Memory B cell (primary cell): Measurements from ENCODE around the gene HERC4.

Source experiments
- ATAC-seq: fragments of 150-1000 bp; cut with Tn5 transposase; 2 replicates; pipeline ENCODE4 v1.10.0; 2021; ENCODE audit warnings: low read depth, mild to moderate bottlenecking, moderate library complexity
- DNase-seq, 2 donors: peaks; one replicate each; pipeline ENCODE4 v3.0.0; 2022; ENCODE audit warnings: low spot score in 2 of 2
- H3K27ac Mint-ChIP-seq: one replicate; pipeline ENCODE4 v1.8.0; 2022; ENCODE audit warnings: mild to moderate bottlenecking, moderate library complexity, mixed read lengths
- H3K27me3 Mint-ChIP-seq: one replicate; pipeline ENCODE4 v1.8.0; 2022; ENCODE audit warnings: mixed read lengths
- H3K36me3 Mint-ChIP-seq: one replicate; pipeline ENCODE4 v1.8.0; 2022; ENCODE audit warnings: mild to moderate bottlenecking, mixed read lengths
- H3K4me1 Mint-ChIP-seq: one replicate; pipeline ENCODE4 v1.8.0; 2022; ENCODE audit warnings: mixed read lengths
- H3K4me3 Mint-ChIP-seq: one replicate; pipeline ENCODE4 v1.8.0; 2022; ENCODE audit warnings: mild to moderate bottlenecking, moderate library complexity, mixed read lengths
- H3K9me3 Mint-ChIP-seq: one replicate; pipeline ENCODE4 v1.8.0; 2022; ENCODE audit warnings: mixed read lengths

HERC4 gene

DNA sequence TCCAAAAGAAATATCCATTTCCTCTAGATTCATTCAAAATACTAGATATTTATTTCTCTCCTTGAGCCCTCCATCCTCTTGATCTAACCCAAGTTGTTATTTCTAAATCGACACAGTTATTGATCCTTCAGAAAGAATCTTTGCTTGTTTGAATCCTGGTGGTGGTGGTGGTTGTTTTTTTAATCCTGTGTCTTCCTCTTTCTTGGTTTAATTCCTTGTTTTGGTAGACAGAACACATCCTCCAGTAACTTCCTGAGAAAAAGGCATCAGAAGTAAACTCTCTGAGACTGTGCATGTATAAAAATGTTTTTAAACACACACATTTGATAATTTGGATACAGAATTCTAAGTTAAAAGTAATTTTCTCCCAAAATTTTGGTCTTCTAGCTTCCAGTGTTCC, 140.7 kb downstream of the HERC4 start:
- no peak for ATAC-seq
- DNase-seq, result no peak
- H3K4me3 Mint-ChIP-seq, result no peak overlapping the region
- H3K27me3 Mint-ChIP-seq, result no peaks in the 10 kb centered on the region
- H3K36me3 Mint-ChIP-seq, result peaks cover 22% of the 10 kb centered on the region
- no peaks in the 10 kb centered on the region for H3K9me3 Mint-ChIP-seq
- H3K4me1 Mint-ChIP-seq, result no peaks in the 10 kb centered on the region
- H3K27ac Mint-ChIP-seq, result no peak overlapping the region

DNA sequence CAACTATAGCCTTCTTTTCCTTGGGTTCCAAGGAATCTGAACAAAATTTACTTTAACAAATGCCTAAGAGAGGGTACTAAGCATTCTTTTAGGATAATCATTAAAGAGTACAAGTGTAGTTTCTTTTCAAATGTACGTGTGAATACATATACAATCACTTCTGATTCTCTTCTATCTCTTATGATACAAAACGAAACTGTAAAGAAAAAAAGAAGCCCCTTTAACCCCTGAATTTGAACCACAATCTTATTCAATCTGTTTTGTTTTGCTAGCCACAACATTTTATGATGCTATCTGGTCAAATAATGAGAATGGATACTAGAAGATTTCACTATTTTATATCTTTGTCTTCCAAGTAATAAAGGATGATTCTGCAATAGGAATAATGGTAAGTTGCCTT, 141.9 kb downstream of the HERC4 start:
- Mint-ChIP-seq H3K4me3 (no peak overlapping the region), H3K36me3 (peaks cover 24% of the 10 kb centered on the region), H3K27me3 (no peaks in the 10 kb centered on the region), H3K4me1 (no peaks in the 10 kb centered on the region), H3K9me3 (no peaks in the 10 kb centered on the region), H3K27ac (no peak overlapping the region)
- DNase-seq (no peak), ATAC-seq (no peak)

DNA sequence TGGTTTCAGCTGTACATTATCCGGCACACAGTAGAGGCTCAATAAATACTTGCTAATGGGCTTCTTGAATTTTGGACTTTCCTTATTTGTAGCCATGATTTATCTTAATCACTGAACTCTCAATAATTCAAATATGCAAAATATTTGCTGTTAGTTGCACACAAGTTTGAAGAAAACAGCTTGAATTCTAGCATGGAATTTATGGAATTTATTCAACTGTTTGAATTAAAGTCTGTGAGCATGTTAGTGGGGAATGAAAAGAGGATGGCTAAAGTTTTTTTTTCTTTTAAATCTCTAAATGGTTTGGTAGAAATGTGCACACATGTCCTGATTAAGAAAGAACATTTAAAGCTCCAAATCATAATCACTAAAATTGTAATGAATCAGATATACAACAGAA, 148.1 kb downstream of the HERC4 start:
- no peaks in the 10 kb centered on the region for H3K4me1 Mint-ChIP-seq
- no peak overlapping the region for H3K4me3 Mint-ChIP-seq
- no peak overlapping the region for H3K27ac Mint-ChIP-seq
- DNase-seq (no peak), ATAC-seq (no peak)
- H3K9me3 Mint-ChIP-seq, result no peaks in the 10 kb centered on the region
- H3K36me3 Mint-ChIP-seq, result peaks cover 22% of the 10 kb centered on the region
- H3K27me3 Mint-ChIP-seq, result no peaks in the 10 kb centered on the region

DNA sequence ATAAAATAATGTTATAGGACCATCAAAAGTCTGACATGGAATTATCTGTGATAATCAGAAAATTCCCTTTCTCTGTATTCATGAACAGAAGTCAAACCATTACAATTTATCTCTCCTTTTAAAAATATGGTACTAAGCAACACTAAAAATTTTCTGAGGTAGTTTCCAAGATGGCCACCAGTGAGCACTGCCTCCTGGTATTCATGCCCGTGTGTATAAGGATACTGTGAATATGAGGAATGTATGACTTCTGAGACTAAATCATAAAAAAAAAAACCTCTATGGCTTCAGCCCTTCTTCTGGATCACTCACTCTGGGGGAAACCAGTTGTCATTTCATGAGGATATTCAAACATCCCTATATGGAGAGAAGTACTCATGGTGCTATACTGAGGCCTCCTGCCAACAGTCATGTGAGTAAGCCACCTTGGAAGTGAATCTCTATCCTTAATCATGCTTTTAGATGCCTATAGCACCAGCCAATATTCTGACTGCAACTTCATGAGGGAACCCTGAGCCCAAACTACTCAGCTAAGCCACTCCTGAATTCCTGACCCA, 149.6 kb downstream of the HERC4 start:
- no peak for DNase-seq
- Mint-ChIP-seq H3K9me3 (no peaks in the 10 kb centered on the region), H3K27ac (peak overlapping the region; percentile 53), H3K27me3 (no peaks in the 10 kb centered on the region), H3K4me1 (no peaks in the 10 kb centered on the region), H3K36me3 (peaks cover 23% of the 10 kb centered on the region), H3K4me3 (no peak overlapping the region)
- no peak for ATAC-seq

DNA sequence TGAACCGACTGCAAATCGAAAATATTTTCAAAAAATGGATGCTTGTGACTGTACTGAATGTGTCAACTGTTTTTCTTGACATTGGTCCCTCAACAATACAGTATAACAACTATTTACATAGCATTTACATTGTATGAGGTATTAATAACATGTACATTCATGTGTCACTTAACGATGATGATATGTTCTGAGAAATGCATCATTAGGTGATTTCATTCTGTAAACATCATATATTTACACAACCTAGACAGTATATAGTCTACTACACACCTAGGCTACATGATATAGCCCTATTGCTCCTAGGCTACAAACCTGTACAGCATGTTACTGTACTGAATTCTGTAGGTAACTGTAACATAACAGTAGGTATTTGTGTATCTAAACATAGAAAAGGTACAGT, 150.9 kb downstream of the HERC4 start:
- H3K4me3 Mint-ChIP-seq, result no peak overlapping the region
- no peaks in the 10 kb centered on the region for H3K9me3 Mint-ChIP-seq
- ATAC-seq (no peak), DNase-seq (no peak)
- no peaks in the 10 kb centered on the region for H3K4me1 Mint-ChIP-seq
- peaks cover 19% of the 10 kb centered on the region for H3K36me3 Mint-ChIP-seq
- no peak overlapping the region for H3K27ac Mint-ChIP-seq
- H3K27me3 Mint-ChIP-seq, result no peaks in the 10 kb centered on the region

DNA sequence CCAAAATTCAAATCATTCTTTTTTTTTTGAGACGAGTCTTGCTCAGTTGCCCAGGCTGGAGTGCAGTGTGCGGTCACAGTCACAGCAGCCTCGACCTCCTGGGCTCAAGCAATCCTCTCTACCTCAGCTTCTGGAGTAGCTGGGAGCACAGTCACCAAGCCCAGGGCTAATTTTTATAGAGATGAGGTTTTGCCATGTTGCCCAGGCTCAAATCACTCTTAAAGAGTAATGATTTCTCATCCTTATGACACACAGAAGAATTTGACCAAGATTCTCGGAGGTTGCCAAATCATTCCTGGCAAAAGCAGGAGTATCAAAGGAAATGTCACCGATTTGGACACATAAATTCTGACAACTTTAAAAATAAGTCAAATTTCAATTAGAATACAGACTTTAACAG, 151.5 kb downstream of the HERC4 start:
- DNase-seq, result no peak
- Mint-ChIP-seq H3K9me3 (no peaks in the 10 kb centered on the region), H3K36me3 (peaks cover 17% of the 10 kb centered on the region), H3K4me3 (no peak overlapping the region), H3K27ac (no peak overlapping the region), H3K27me3 (no peaks in the 10 kb centered on the region), H3K4me1 (peaks cover under 1% of the 10 kb centered on the region)
- ATAC-seq, result no peak

DNA sequence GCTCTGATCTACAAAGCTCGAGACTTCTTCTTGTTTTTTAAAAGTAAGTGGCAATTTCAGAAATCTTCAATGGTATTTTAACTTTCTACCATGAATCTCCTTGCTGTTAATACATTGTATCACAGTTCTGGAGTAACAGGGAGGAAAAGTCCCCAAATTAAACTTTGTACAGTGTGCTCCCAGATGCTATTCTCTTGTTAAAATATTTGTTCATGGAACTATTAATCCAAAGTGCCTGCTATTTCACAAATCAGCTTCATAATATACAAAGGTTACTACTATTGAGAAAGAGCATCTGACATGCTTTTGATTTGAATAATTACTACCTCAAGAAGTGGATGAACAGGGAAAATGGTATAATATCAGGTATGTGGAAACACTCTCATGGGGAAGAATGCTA, 154.0 kb downstream of the HERC4 start:
- no peak overlapping the region for H3K27ac Mint-ChIP-seq
- no peaks in the 10 kb centered on the region for H3K27me3 Mint-ChIP-seq
- peaks cover 13% of the 10 kb centered on the region for H3K36me3 Mint-ChIP-seq
- H3K4me1 Mint-ChIP-seq, result peaks cover 6% of the 10 kb centered on the region
- ATAC-seq, result no peak
- H3K9me3 Mint-ChIP-seq, result no peaks in the 10 kb centered on the region
- DNase-seq, result no peak
- H3K4me3 Mint-ChIP-seq, result no peak overlapping the region

DNA sequence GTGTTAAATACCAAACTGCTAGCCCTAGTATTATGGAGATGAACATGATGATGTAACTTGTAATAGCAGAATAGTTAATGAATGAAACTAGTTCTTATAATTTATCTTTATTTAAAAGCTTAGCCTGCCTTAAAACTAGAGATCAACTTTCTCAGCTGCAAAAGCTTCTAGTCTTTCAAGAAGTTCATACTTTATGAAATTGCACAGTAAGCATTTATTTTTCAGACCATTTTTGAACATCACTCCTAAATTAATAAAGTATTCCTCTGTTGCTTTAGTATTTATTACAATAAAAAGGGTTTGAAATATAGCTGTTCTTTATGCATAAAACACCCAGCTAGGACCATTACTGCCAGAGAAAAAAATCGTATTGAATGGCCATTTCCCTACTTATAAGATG, 157.4 kb downstream of the HERC4 start:
- Mint-ChIP-seq H3K4me3 (no peak overlapping the region), H3K27ac (peak overlapping the region; percentile 73), H3K27me3 (no peaks in the 10 kb centered on the region), H3K36me3 (peaks cover 16% of the 10 kb centered on the region), H3K9me3 (no peaks in the 10 kb centered on the region), H3K4me1 (peaks cover 10% of the 10 kb centered on the region)
- no peak for DNase-seq
- ATAC-seq, result no peak

DNA sequence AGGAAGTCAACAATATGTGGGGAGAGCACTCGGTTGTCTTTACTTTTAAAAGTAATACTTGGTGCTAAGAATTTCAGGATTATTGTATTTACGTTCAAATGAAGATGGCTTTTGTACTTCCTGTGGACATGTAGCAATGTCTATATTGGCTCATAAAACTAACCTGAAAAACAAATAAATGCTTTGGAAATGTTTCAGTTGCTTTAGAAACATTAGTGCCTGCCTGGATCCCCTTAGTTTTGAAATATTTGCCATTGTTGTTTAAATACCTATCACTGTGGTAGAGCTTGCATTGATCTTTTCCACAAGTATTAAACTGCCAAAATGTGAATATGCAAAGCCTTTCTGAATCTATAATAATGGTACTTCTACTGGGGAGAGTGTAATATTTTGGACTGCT, 157.9 kb downstream of the HERC4 start:
- peak overlapping the region; percentile 73 for H3K27ac Mint-ChIP-seq
- no peak for DNase-seq

DNA sequence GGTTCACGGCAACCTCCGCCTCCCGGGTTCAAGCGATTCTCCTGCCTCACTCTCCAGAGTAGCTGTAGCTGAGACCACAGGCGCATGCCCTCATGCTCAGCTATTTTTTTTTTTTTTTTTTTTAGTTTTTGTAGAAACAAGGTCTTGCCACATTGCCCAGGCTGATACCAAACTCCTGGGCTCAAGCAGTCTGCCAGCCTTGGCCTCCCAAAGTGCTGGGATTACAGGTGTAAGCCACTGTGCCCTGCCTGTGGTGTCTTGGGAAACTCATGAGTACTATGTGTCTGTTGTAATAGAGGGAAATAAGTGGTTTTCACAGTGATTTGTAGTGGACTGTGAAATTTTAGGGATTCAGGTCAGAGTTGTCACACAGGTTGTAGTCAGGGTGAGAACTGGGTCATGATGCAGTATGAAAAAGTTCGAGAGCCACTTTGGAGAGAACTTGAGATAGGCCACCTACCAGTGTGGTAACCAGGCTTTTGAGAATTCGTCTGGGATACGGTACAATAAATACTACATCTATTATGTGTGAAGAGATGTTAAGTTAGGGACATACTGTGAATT, 160.2 kb downstream of the HERC4 start:
- H3K27ac Mint-ChIP-seq, result peak overlapping the region; percentile 28
- no peaks in the 10 kb centered on the region for H3K9me3 Mint-ChIP-seq
- peaks cover 27% of the 10 kb centered on the region for H3K36me3 Mint-ChIP-seq
- DNase-seq (no peak), ATAC-seq (no peak)
- H3K4me3 Mint-ChIP-seq, result no peak overlapping the region
- no peaks in the 10 kb centered on the region for H3K27me3 Mint-ChIP-seq
- H3K4me1 Mint-ChIP-seq, result peaks cover 19% of the 10 kb centered on the region

More for the DNA sequence above, 157.9 kb downstream of the HERC4 start:
- ATAC-seq, result no peak
- no peaks in the 10 kb centered on the region for H3K27me3 Mint-ChIP-seq
- H3K36me3 Mint-ChIP-seq, result peaks cover 21% of the 10 kb centered on the region
- H3K4me3 Mint-ChIP-seq, result no peak overlapping the region
- H3K9me3 Mint-ChIP-seq, result no peaks in the 10 kb centered on the region
- peaks cover 13% of the 10 kb centered on the region for H3K4me1 Mint-ChIP-seq

DNA sequence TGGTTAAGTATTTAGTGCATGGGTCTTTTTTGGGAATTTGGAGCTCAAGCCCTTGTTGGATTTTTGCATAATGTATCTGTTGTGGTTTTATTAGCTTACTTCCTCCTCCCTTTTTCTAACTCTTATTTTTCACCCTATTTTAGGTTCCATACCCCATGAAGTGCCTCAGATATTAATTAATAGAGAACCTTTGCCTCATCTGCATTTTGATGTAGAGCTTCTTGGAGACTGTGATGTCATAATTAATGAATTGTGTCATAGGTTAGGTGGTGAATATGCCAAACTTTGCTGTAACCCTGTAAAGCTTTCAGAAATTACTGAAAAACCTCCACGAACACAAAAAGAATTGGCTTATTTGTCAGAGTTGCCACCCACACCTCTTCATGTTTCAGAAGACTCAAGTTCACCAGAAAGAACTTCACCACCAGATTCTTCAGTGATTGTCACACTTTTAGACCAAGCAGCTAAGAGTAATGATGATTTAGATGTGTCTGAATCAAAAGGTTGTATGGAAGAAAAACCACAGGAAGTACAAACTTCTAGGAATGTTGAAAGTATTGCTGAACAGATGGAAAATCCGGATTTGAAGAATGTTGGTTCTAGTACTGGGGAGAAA, 162.6 kb downstream of the HERC4 start:
- Mint-ChIP-seq H3K27ac (peak overlapping the region; percentile 54), H3K9me3 (no peaks in the 10 kb centered on the region), H3K4me3 (no peak overlapping the region), H3K36me3 (peaks cover 35% of the 10 kb centered on the region), H3K27me3 (no peaks in the 10 kb centered on the region), H3K4me1 (peaks cover 16% of the 10 kb centered on the region)
- ATAC-seq (no peak), DNase-seq (no peak)

DNA sequence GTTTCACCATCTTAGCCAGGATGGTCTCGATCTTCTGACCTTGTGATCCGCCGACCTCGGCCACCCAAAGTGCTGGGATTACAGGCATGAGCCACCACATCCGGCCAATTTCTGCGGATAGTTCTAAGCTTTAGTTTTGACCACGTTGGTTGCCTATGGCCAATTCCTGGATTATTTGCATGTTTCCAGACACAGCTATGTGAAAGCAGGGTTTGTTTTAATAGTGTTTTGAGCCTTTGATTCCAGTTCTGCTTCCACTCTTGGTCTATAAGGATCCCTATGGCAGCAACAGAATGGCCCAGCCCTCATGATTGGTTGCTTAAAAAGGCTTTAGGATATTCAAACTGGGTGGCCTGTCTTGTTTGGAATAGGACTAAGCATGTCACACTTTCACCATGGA, 171.5 kb downstream of the HERC4 start:
- no peak overlapping the region for H3K27ac Mint-ChIP-seq
- ATAC-seq, result no peak

DNA sequence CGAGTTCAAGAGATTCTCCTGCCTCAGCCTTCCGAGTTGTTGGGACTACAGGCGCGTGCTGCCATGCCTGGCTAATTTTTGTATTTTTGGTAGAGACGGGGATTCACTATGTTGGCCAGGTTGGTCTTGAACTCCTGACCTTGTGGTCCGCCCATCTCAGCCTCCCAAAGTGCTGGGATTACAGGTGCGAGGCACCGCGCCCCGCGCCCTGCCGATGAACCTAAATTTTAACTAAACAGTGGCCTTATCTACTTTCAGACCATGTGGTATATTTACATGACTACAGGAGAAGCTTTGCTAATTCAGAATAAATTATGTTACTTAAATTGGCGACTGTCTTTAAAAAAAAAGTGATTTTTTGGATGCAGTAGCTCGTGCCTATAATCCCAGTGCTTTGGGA, 181.4 kb downstream of the HERC4 start:
- no peak for DNase-seq
- Mint-ChIP-seq H3K27me3 (no peaks in the 10 kb centered on the region), H3K4me3 (no peak overlapping the region), H3K9me3 (no peaks in the 10 kb centered on the region), H3K36me3 (peaks cover 18% of the 10 kb centered on the region), H3K4me1 (peaks cover 2% of the 10 kb centered on the region), H3K27ac (no peak overlapping the region)
- ATAC-seq, result no peak

More for the DNA sequence above, 171.5 kb downstream of the HERC4 start:
- no peak for DNase-seq
- Mint-ChIP-seq H3K4me1 (peaks cover 4% of the 10 kb centered on the region), H3K36me3 (peaks cover 25% of the 10 kb centered on the region), H3K9me3 (no peaks in the 10 kb centered on the region), H3K4me3 (no peak overlapping the region), H3K27me3 (no peaks in the 10 kb centered on the region)

DNA sequence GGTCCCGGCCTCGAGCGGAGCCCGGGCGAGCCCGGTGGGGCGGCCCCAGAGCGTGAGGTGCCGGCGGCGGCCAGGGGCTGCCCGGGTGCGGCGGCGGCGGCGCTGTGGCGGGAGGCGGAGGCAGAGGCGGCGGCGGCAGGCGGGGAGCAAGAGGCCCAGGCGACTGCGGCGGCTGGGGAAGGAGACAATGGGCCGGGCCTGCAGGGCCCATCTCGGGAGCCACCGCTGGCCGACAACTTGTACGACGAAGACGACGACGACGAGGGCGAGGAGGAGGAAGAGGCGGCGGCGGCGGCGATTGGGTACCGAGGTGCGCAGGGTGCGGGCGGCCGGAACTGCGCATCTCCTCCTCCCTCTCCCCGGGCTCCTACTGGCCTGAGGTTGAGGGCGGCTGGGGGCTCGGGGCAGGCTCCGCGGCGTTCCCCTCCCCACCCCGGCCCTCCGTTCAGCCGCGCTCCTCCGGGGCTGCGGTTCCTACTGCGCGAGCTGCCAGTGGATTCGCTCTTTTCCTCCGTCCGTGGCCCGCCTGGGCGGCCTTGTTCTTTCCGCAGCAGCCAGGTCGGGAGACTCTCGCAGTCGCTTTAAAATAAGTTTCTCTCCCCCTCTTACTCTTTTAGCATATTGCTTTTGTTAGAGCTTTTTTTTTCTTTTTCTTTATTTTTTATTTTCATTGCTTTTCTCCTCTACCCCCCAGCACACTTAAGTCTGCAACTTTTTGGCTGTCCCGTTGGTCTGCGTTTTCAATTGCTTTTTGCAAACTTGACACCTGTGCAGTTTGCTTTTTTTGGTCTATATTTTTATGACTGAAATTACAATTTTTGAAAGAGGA, 190.0 kb downstream of the HERC4 start:
- H3K27ac Mint-ChIP-seq, result peak overlapping the region; percentile 98
- H3K4me3 Mint-ChIP-seq, result peak overlapping the region; percentile 81
- ATAC-seq (peak; percentile 56), DNase-seq (peak; percentile 66 to 73)
- peaks cover 15% of the 10 kb centered on the region for H3K36me3 Mint-ChIP-seq
- no peaks in the 10 kb centered on the region for H3K9me3 Mint-ChIP-seq
- H3K27me3 Mint-ChIP-seq, result no peaks in the 10 kb centered on the region
- H3K4me1 Mint-ChIP-seq, result peaks cover 13% of the 10 kb centered on the region
